Activated T-cell treated with anti-CD3 and anti-CD28 coated beads, Interleukin-2, amount 50 U/mL, for 4 hours (primary cell): ENCODE results near the gene PRKD1. TPM values are rescaled to one million over a fixed set of nuclear protein-coding genes. Genes with fewer than 3 reads are reported as not detected.

ENCODE experiments used
- ATAC-seq, 2 donors: fragments of 200-7000 bp; cut with Tn5 transposase; one replicate each; pipeline ENCODE4 v1.10.0; 2021
- DNase-seq: peaks from one replicate; pipeline ENCODE4 v3.0.0-alpha.2; 2020
- H3K27me3 Mint-ChIP-seq: one replicate; pipeline ENCODE4 v1.8.0; 2021; ENCODE audit warnings: low read depth, mixed read lengths
- H3K36me3 Mint-ChIP-seq: one replicate; pipeline ENCODE4 v1.8.0; 2022; ENCODE audit warnings: mixed read lengths; ENCODE audit not compliant: insufficient read depth
- H3K4me1 Mint-ChIP-seq: one replicate; pipeline ENCODE4 v1.8.0; 2021; ENCODE audit warnings: low read depth, mixed read lengths
- H3K4me3 Mint-ChIP-seq: one replicate; pipeline ENCODE4 v1.8.0; 2021; ENCODE audit warnings: mild to moderate bottlenecking, moderate library complexity, mixed read lengths
- H3K9me3 Mint-ChIP-seq: one replicate; pipeline ENCODE4 v1.8.0; 2021; ENCODE audit warnings: mixed read lengths
- total RNA-seq, 3 donors: library from RNA; stranded (reverse); gene quantifications; one replicate each; pipeline ENCODE4 v1.2.1, GENCODE V29; 2021

The PRKD1 gene
- total RNA-seq, 3 donors from 2014 or later = 0.11 TPM; not detected in 2

- Mint-ChIP-seq H3K4me3 (no peak overlapping the region), H3K36me3 (no peaks in the 10 kb centered on the region), H3K9me3 (no peaks in the 10 kb centered on the region), H3K27me3 (peaks cover 7% of the 10 kb centered on the region), H3K4me1 (no peaks in the 10 kb centered on the region)
- no peak for DNase-seq
- ATAC-seq = no peak
Measured at GRCh38 chr14:29919845-29920244, 7.8 kb downstream of the PRKD1 start.

- Mint-ChIP-seq H3K4me3 (no peak overlapping the region), H3K36me3 (no peaks in the 10 kb centered on the region), H3K9me3 (no peaks in the 10 kb centered on the region), H3K4me1 (no peaks in the 10 kb centered on the region), H3K27me3 (peaks cover 2% of the 10 kb centered on the region)
- no peak for DNase-seq
- no peak for ATAC-seq
Measured at GRCh38 chr14:29918981-29919380, 8.7 kb downstream of the PRKD1 start.

DNA sequence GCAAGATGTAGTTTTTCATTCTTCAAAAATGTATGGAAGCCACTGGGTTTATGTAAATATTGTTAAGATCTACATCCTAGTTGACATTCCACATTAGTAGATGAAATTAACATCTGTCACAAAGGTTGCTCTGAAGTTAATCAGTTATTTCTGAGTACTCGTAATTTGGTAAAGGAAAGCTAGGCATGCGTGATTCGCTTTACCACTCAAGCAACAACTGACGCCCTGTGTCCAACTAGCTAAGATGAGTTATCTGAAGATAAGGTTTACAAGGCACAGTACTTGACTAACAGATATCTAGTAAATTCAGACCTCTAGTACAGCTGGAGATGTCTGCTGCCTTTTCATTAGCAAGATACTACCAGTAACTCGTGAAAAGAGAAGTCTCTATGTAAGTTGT is 14.1 kb downstream of the PRKD1 start:
- Mint-ChIP-seq H3K4me3 (no peak overlapping the region), H3K9me3 (peaks cover 4% of the 10 kb centered on the region), H3K4me1 (no peaks in the 10 kb centered on the region), H3K36me3 (no peaks in the 10 kb centered on the region), H3K27me3 (no peaks in the 10 kb centered on the region)
- ATAC-seq = no peak
- no peak for DNase-seq

- Mint-ChIP-seq H3K4me3 (no peak overlapping the region), H3K36me3 (no peaks in the 10 kb centered on the region), H3K9me3 (peaks cover 4% of the 10 kb centered on the region), H3K27me3 (no peaks in the 10 kb centered on the region), H3K4me1 (no peaks in the 10 kb centered on the region)
- ATAC-seq (no peak), DNase-seq (no peak)
Measured at GRCh38 chr14:29911810-29912209, 15.8 kb downstream of the PRKD1 start.

- Mint-ChIP-seq H3K27me3 (no peaks in the 10 kb centered on the region), H3K36me3 (no peaks in the 10 kb centered on the region), H3K9me3 (peaks cover 4% of the 10 kb centered on the region), H3K4me3 (no peak overlapping the region), H3K4me1 (no peaks in the 10 kb centered on the region)
- no peak for ATAC-seq
- no peak for DNase-seq
Measured at GRCh38 chr14:29908652-29909577, 18.7 kb downstream of the PRKD1 start.

DNA sequence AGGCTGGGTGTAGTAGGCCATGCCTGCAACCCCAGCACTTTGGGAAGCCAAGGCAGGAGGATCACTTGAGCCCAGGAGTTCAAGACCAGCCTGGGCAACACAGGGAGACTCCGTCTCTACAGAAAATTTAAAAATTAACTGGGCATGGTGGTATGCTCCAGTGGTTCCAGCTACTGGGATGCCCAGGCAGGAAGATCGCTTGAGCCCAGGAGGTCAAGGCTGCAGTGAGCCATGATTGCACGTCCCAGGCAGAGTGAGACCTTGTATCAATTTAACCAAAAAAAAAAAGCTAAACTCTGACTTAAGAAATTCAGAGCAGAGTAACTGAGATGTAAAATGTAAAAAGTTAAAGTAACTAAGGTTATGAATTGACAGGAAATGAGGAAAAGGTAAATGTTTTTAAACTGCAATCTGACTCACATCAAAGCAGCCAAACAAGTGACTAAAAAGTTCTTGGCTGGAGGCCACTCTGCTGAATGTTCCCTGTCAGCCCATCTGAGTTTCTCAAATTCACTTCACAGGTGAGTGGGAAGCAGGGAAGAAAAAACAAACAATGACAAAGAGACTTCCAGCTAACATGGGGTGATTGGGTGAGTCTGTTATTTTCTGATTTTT is 21.3 kb downstream of the PRKD1 start:
- no peaks in the 10 kb centered on the region for H3K27me3 Mint-ChIP-seq
- DNase-seq (no peak), ATAC-seq (no peak)
- no peaks in the 10 kb centered on the region for H3K4me1 Mint-ChIP-seq
- H3K36me3 Mint-ChIP-seq = no peaks in the 10 kb centered on the region
- H3K9me3 Mint-ChIP-seq = no peaks in the 10 kb centered on the region
- H3K4me3 Mint-ChIP-seq = no peak overlapping the region

GRCh38 chr14:29905543-29905942 is 22.1 kb downstream of the PRKD1 start:
- Mint-ChIP-seq H3K4me1 (no peaks in the 10 kb centered on the region), H3K9me3 (no peaks in the 10 kb centered on the region), H3K27me3 (no peaks in the 10 kb centered on the region), H3K36me3 (no peaks in the 10 kb centered on the region), H3K4me3 (no peak overlapping the region)
- DNase-seq = no peak
- ATAC-seq = no peak

- H3K9me3 Mint-ChIP-seq = peaks cover 3% of the 10 kb centered on the region
- DNase-seq = no peak
- no peak for ATAC-seq
- H3K27me3 Mint-ChIP-seq = no peaks in the 10 kb centered on the region
- H3K4me3 Mint-ChIP-seq = no peak overlapping the region
- no peaks in the 10 kb centered on the region for H3K4me1 Mint-ChIP-seq
- H3K36me3 Mint-ChIP-seq = no peaks in the 10 kb centered on the region
Measured at GRCh38 chr14:29900609-29901350, 26.9 kb downstream of the PRKD1 start.

GRCh38 chr14:29898470-29898869 is 29.2 kb downstream of the PRKD1 start:
- Mint-ChIP-seq H3K4me1 (no peaks in the 10 kb centered on the region), H3K4me3 (no peak overlapping the region), H3K9me3 (peaks cover 3% of the 10 kb centered on the region), H3K36me3 (no peaks in the 10 kb centered on the region), H3K27me3 (no peaks in the 10 kb centered on the region)
- DNase-seq (no peak), ATAC-seq (no peak)

- Mint-ChIP-seq H3K9me3 (peaks cover 3% of the 10 kb centered on the region), H3K36me3 (no peaks in the 10 kb centered on the region)
Measured at GRCh38 chr14:29897181-29897580, 30.5 kb downstream of the PRKD1 start.

DNA sequence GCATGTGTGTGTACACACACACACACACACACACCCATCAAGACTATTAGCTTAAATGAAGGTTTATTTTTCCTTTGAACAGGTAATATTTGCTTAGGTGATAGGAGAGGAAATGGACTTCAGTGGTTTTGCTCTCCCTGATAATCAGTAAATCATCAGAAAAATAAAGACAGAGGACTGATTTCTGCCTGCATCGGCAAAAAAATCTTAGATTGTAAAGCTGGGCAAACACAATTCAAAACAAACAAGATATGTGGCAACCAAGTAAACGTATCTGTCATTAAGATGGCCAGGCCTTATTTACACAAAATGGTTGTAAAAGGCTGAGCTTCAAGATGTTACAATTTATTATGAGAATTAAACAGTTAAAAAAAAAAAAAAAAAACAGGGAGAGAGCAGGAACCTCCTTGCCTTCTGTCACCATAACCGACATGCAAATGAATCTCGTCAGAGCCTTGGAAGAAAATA is 31.3 kb downstream of the PRKD1 start:
- H3K9me3 Mint-ChIP-seq = peaks cover 3% of the 10 kb centered on the region
- H3K4me3 Mint-ChIP-seq = no peak overlapping the region
- no peaks in the 10 kb centered on the region for H3K36me3 Mint-ChIP-seq
- ATAC-seq = no peak
- no peaks in the 10 kb centered on the region for H3K4me1 Mint-ChIP-seq
- no peak for DNase-seq
- no peaks in the 10 kb centered on the region for H3K27me3 Mint-ChIP-seq

More at GRCh38 chr14:29897181-29897580, 30.5 kb downstream of the PRKD1 start:
- no peak for ATAC-seq
- H3K27me3 Mint-ChIP-seq = no peaks in the 10 kb centered on the region
- no peak overlapping the region for H3K4me3 Mint-ChIP-seq
- DNase-seq = no peak
- no peaks in the 10 kb centered on the region for H3K4me1 Mint-ChIP-seq

DNA sequence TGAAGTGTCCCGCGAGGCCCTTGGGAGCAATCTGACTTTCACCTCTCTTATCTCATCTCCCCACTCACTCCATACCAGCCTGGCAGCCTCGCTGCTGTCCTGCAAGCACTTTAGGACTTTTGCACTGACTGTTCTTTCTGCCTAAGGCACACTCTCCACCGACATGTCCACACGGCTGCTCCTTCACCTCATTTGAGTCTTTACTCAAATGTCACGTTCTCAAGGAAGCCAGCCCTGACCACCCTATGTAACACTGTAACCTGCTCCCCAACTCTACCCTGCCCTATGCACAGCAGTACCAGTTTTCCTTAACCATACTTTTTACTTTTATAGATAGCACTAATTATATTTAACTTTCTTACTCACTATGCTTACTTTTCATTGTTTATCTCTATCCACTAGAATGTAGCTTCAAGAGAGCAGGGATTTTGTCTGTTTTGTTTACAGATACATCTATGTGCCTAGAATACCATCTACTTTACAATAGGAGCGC is 32.0 kb downstream of the PRKD1 start:
- Mint-ChIP-seq H3K9me3 (peaks cover 3% of the 10 kb centered on the region), H3K36me3 (no peaks in the 10 kb centered on the region), H3K27me3 (no peaks in the 10 kb centered on the region), H3K4me1 (no peaks in the 10 kb centered on the region), H3K4me3 (no peak overlapping the region)
- no peak for ATAC-seq
- no peak for DNase-seq

DNA sequence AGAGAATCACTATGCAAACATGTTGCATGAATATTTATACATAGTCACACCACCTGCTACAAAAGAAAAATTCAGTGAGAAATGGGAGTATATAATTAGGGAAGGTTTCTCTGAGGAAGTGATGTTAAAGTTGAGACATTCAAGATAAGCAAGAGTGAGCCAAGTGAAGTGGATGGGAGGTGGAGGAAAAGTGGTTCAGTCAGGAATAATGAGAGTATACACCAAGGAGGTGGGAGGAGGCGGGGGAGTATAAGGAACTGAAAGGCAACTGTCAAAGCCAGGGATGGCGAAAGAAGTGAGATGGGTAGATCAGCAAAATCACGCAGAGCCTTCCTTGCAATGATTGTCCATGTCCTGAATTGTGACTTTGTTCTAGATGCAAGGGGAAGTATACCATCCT is 33.7 kb downstream of the PRKD1 start:
- Mint-ChIP-seq H3K4me3 (no peak overlapping the region), H3K9me3 (no peaks in the 10 kb centered on the region), H3K4me1 (no peaks in the 10 kb centered on the region), H3K27me3 (no peaks in the 10 kb centered on the region), H3K36me3 (no peaks in the 10 kb centered on the region)
- ATAC-seq (no peak), DNase-seq (no peak)

- Mint-ChIP-seq H3K4me1 (no peaks in the 10 kb centered on the region), H3K4me3 (no peak overlapping the region)
- ATAC-seq = no peak
Measured at GRCh38 chr14:29892327-29892726, 35.3 kb downstream of the PRKD1 start.

More at GRCh38 chr14:29892327-29892726, 35.3 kb downstream of the PRKD1 start:
- no peaks in the 10 kb centered on the region for H3K9me3 Mint-ChIP-seq
- DNase-seq = no peak
- H3K36me3 Mint-ChIP-seq = no peaks in the 10 kb centered on the region
- H3K27me3 Mint-ChIP-seq = no peaks in the 10 kb centered on the region
